K562 (cell line): ENCODE measurements around the gene MYL4. TPM values are rescaled to one million over a fixed set of nuclear protein-coding genes. Genes with fewer than 3 reads are reported as not detected.
A peak's percentile ranks its signal among the peaks of the same experiment; 100 is the strongest.

ENCODE experiments used
- CBFA2T3 ChIP-seq: fragments of 450-650 bp; IDR thresholded peaks from 2 replicates; pipeline ENCODE4 v1.6.1; 2017
- CBFB ChIP-seq: sonication (generic); formaldehyde crosslinking; IDR thresholded peaks from 2 replicates; pipeline ENCODE4 v1.4.0; 2020; ENCODE audit warnings: mild to moderate bottlenecking, missing genetic modification reagents
- CHD2 ChIP-seq: IDR thresholded peaks from 2 replicates; pipeline ENCODE4 v1.6.1; 2011; ENCODE audit warnings: low read depth, low read length
- CSDE1 ChIP-seq, 2 experiments: fragments of 450-650 bp; IDR thresholded peaks; 2 replicates each; pipeline ENCODE4 v1.6.1; 2016; ENCODE audit warnings: mild to moderate bottlenecking in 1 of 2
- ELF2 ChIP-seq: fragments of 250-450 bp; sonication (Bioruptor Pico); IDR thresholded peaks from 2 replicates; pipeline ENCODE4 v1.5.0; 2021; ENCODE audit warnings: mild to moderate bottlenecking
- KDM5B ChIP-seq: fragments of 200-600 bp; sonication (generic); IDR thresholded peaks from 2 replicates; pipeline ENCODE4 v1.6.1; 2012; ENCODE audit warnings: low read depth, mild to moderate bottlenecking, moderate library complexity, low read length, control low read depth, inconsistent platforms; ENCODE audit not compliant: insufficient replicate concordance
- MAZ ChIP-seq, 2 experiments: fragments of 450-650 bp in 1 of 2; sonication (generic) in 1 of 2; formaldehyde crosslinking; IDR thresholded peaks in 1 of 2; conservative IDR thresholded peaks in 1 of 2; 2 replicates each; pipeline versions ENCODE4 v1.4.0 to v1.5.0; 2020; ENCODE audit warnings: mild to moderate bottlenecking in 1 of 2, missing genetic modification reagents in 1 of 2
- MEF2A ChIP-seq: IDR thresholded peaks from 2 replicates; pipeline ENCODE4 v1.6.1; 2011; ENCODE audit warnings: low read depth, mild to moderate bottlenecking, low read length, moderate library complexity; ENCODE audit not compliant: control insufficient read depth
- MYC ChIP-seq, 2 experiments: fragments of 250-450 bp in 1 of 2; sonication (Bioruptor Pico) in 1 of 2; IDR thresholded peaks; 2 replicates each; pipeline versions ENCODE4 v1.5.1 to v1.6.1; 2012 to 2021; ENCODE audit warnings: low read depth in 2 of 2, borderline replicate concordance in 1 of 2, improper control_type of control experiment in 1 of 2, low read length in 1 of 2, mild to moderate bottlenecking in 1 of 2, moderate library complexity in 1 of 2
- NRF1 ChIP-seq, 2 experiments: fragments of 450-650 bp; IDR thresholded peaks in 1 of 2; conservative IDR thresholded peaks in 1 of 2; 2 replicates each; pipeline ENCODE4 v1.6.1; 2014; ENCODE audit warnings: mild to moderate bottlenecking in 2 of 2
- PHF20 ChIP-seq: fragments of 450-650 bp; IDR thresholded peaks from 2 replicates; pipeline ENCODE4 v1.6.1; 2018; ENCODE audit not compliant: partially characterized antibody
- XRCC3 ChIP-seq: fragments of 450-650 bp; IDR thresholded peaks from 2 replicates; pipeline ENCODE4 v1.6.1; 2017; ENCODE audit warnings: mild to moderate bottlenecking, moderate library complexity
- ZNF75A ChIP-seq: fragments of 450-650 bp; formaldehyde crosslinking; IDR thresholded peaks from 2 replicates; pipeline ENCODE4 v1.4.0; 2020; ENCODE audit warnings: mild to moderate bottlenecking
- polyA plus RNA-seq, 8 experiments: library from polyadenylated mRNA; depleted of rRNA in 4 of 8; stranded (reverse) in 5 of 8; unstranded in 3 of 8; fragments of >200 nt; fragmentation: Nextera tagmentation in 2 of 8; fragmentation: Illumina TruSeq in 1 of 8; extraction: Ambion mirVana in 2 of 8; extraction: Trizol in 1 of 8; gene quantifications; 2 replicates each; pipeline versions ENCODE4 v1.2.1 to v1.2.3, GENCODE V29; 2011 to 2014; ENCODE audit warnings: inconsistent platforms in 1 of 8, missing spikeins in 1 of 8
- total RNA-seq, 7 experiments: library from RNA; depleted of rRNA in 6 of 7; stranded (reverse); fragments of >200 nt in 6 of 7; fragmentation: Illumina TruSeq in 2 of 7; extraction: Trizol in 2 of 7; gene quantifications; 2 replicates each; pipeline versions ENCODE4 v1.2.1 to v1.2.3, GENCODE V29; 2011 to 2021; ENCODE audit warnings: low replicate concordance in 1 of 7
- TF ChIP-seq, protein P1 (sequence below), 2 experiments: fragments of 450-650 bp in 1 of 2; sonication (generic) in 1 of 2; formaldehyde crosslinking in 1 of 2; IDR thresholded peaks in 1 of 2; conservative IDR thresholded peaks in 1 of 2; 2 replicates each; pipeline versions ENCODE4 v1.6.1 to v1.8.1; 2016 to 2023; ENCODE audit warnings: mild to moderate bottlenecking in 2 of 2, moderate library complexity in 2 of 2, inconsistent platforms in 1 of 2, missing genetic modification reagents in 1 of 2
- TF ChIP-seq, protein P2 (sequence below), 2 experiments: fragments of 450-650 bp; formaldehyde crosslinking in 1 of 2; IDR thresholded peaks; 2 replicates each; pipeline versions ENCODE4 v1.4.0 to v1.6.1; 2014 to 2020; ENCODE audit warnings: mild to moderate bottlenecking in 2 of 2, borderline replicate concordance in 1 of 2, low read depth in 1 of 2

Gene MYL4
- total and polyA plus RNA-seq, 9 of the 15 experiments (the other 6 are each of a cell fraction or from before 2014, with no cell fraction given): 117 to 423 (median 221) TPM

DNA sequence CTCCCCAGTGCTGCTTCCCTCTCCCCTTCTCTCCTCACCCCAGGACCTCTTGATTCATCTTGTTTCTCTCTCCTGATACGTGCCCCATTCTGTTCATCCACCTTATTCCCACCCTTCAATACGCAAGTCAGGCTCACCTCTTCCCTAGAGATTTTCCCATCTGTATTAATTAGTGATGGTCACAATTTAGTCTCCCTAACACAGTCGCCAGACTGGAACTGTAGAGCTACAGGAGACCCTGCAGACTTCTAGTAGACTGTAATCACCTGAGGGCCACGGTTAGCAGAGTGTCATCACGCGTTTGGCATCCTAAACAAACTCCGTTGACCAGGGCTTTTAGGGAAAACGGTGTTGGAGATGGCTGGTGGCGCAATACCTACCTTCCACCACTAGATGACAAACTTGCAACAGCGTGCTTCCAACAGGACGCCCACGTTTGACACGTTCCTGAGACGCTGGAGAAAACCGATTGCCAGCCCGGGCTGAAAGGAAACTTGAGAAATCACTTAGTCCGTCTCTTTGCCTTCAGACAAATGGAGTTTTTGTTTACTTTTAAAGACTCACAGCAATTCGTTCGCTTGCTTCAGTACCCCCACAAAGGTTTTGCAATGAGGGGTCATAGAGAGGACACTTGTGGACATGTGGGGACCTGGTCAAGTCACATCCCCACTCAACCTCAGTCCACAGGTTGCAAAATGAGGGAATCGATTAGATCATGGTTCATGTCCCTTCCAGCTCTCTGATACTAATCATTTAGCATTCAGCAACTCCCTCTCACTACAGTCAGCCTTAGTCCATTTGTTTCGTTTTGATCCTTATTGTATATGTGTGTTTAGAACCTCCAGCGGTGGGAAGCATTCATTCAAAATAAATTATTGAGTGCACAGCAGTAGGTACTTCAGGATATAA, 20.6 kb downstream of the MYL4 start (continued):
- TF ChIP-seq MAZ (CRISPR knock-in tag; conservative IDR thresholded peaks at IDR 0.05 in 1 of 2, IDR thresholded peaks at IDR 0.05 in 1 of 2) (peak; percentile 33 to 64; a peak in 3 of 4 replicates), CBFB (0 out of 2 replicates have a peak, but pooled peaks have one; percentile 27), MYC (IDR thresholded peaks at IDR 0.05; ENCODE audit: low read depth, low read length) (peak; percentile 75), MYC (CRISPR knock-in tag; IDR thresholded peaks at IDR 0.05; ENCODE audit: borderline replicate concordance, low read depth) (no peak), NRF1 (conservative IDR thresholded peaks at IDR 0.05 in 1 of 2, IDR thresholded peaks at IDR 0.05 in 1 of 2) (0 out of 4 replicates have a peak, but pooled peaks of 1 of the 2 experiments have one; percentile 23), CHD2 (no peak), ZNF75A (CRISPR knock-in tag) (no peak), KDM5B (no peak), MEF2A (0 out of 2 replicates have a peak, but pooled peaks have one; percentile 27), CBFA2T3 (0 out of 2 replicates have a peak, but pooled peaks have one; percentile 20), CSDE1 (IDR thresholded peaks at IDR 0.05) (no peak), PHF20 (peak; percentile 16), ELF2 (no peak), XRCC3 (no peak)
- TF ChIP-seq, protein P1, sequence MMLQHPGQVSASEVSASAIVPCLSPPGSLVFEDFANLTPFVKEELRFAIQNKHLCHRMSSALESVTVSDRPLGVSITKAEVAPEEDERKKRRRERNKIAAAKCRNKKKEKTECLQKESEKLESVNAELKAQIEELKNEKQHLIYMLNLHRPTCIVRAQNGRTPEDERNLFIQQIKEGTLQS (IDR thresholded peaks at IDR 0.05): peak; percentile 29; the same call in 1 of the 2 replicates
- TF ChIP-seq, protein P1 (CRISPR knock-in tag; conservative IDR thresholded peaks at IDR 0.05): peak; percentile 55; the same call in 1 of the 2 replicates
- TF ChIP-seq, protein P2, sequence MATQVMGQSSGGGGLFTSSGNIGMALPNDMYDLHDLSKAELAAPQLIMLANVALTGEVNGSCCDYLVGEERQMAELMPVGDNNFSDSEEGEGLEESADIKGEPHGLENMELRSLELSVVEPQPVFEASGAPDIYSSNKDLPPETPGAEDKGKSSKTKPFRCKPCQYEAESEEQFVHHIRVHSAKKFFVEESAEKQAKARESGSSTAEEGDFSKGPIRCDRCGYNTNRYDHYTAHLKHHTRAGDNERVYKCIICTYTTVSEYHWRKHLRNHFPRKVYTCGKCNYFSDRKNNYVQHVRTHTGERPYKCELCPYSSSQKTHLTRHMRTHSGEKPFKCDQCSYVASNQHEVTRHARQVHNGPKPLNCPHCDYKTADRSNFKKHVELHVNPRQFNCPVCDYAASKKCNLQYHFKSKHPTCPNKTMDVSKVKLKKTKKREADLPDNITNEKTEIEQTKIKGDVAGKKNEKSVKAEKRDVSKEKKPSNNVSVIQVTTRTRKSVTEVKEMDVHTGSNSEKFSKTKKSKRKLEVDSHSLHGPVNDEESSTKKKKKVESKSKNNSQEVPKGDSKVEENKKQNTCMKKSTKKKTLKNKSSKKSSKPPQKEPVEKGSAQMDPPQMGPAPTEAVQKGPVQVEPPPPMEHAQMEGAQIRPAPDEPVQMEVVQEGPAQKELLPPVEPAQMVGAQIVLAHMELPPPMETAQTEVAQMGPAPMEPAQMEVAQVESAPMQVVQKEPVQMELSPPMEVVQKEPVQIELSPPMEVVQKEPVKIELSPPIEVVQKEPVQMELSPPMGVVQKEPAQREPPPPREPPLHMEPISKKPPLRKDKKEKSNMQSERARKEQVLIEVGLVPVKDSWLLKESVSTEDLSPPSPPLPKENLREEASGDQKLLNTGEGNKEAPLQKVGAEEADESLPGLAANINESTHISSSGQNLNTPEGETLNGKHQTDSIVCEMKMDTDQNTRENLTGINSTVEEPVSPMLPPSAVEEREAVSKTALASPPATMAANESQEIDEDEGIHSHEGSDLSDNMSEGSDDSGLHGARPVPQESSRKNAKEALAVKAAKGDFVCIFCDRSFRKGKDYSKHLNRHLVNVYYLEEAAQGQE (IDR thresholded peaks at IDR 0.05; ENCODE audit: borderline replicate concordance): peak; percentile 96
- TF ChIP-seq, protein P2 (CRISPR knock-in tag; IDR thresholded peaks at IDR 0.05; ENCODE audit: low read depth): no peak
